ENCODE measurements around the gene ILK. TPM values are rescaled to one million over a fixed set of nuclear protein-coding genes. Genes with fewer than 3 reads are reported as not detected.

The ILK gene
- total and polyA plus RNA-seq, 2 donors (not counting 3 experiments of a cell fraction or from before 2014, with no cell fraction given): 221 to 296 TPM

DNA sequence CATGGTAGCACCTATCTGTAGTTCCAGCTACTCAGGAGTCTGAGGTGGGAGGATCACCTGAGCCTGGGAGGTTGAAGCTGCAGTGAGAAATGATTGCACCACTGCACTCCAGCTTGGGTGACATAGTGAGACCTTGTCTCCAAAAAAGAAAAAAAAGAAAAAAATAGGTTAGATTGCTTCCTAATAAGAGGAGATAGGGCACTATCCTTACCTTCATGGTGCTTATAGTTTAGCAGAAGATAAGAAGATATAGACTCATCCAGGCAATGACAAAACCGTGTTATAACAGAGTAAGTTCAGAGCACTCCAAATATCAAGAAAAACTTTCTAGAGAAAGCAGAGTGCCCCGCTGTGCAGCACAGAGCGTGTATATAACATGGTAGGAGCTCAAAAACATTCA, 42.3 kb upstream of the ILK start:
- no peaks in the 10 kb centered on the region for H3K79me2 ChIP-seq (ENCODE audit: control insufficient read depth, insufficient read depth, low read length)
- H3K4me3 ChIP-seq (replicated peaks in 1 of 3; ENCODE audit: insufficient read depth in 1 of 3, low read depth in 1 of 3, low read length in 3 of 3): no peak overlapping the region
- TF ChIP-seq MYC (IDR thresholded peaks at IDR 0.05; ENCODE audit: low read depth, low read length) (no peak), JUN (IDR thresholded peaks at IDR 0.05; ENCODE audit: borderline replicate concordance, insufficient read depth, insufficient read length, low read depth) (no peak), FOS (IDR thresholded peaks at IDR 0.05; ENCODE audit: borderline replicate concordance, insufficient read depth, low read length) (no peak), EZH2 (IDR thresholded peaks at IDR 0.05; ENCODE audit: borderline replicate concordance, low read depth, low read length, severe bottlenecking) (no peak), GATA2 (IDR thresholded peaks at IDR 0.05; ENCODE audit: insufficient read depth, insufficient read length, low read depth, low read length) (no peak), POLR2A (IDR thresholded peaks at IDR 0.05; ENCODE audit: low read depth, low read length) (no peak)
- TF ChIP-seq, protein P1, sequence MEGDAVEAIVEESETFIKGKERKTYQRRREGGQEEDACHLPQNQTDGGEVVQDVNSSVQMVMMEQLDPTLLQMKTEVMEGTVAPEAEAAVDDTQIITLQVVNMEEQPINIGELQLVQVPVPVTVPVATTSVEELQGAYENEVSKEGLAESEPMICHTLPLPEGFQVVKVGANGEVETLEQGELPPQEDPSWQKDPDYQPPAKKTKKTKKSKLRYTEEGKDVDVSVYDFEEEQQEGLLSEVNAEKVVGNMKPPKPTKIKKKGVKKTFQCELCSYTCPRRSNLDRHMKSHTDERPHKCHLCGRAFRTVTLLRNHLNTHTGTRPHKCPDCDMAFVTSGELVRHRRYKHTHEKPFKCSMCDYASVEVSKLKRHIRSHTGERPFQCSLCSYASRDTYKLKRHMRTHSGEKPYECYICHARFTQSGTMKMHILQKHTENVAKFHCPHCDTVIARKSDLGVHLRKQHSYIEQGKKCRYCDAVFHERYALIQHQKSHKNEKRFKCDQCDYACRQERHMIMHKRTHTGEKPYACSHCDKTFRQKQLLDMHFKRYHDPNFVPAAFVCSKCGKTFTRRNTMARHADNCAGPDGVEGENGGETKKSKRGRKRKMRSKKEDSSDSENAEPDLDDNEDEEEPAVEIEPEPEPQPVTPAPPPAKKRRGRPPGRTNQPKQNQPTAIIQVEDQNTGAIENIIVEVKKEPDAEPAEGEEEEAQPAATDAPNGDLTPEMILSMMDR (IDR thresholded peaks at IDR 0.05; ENCODE audit: extremely low read depth in 1 of 2, insufficient read depth in 1 of 2, low read depth in 1 of 2, low read length in 2 of 2): no peak
- TF ChIP-seq, protein P2, sequence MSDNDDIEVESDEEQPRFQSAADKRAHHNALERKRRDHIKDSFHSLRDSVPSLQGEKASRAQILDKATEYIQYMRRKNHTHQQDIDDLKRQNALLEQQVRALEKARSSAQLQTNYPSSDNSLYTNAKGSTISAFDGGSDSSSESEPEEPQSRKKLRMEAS (IDR thresholded peaks at IDR 0.05; ENCODE audit: insufficient read depth, insufficient read length): no peak
- H3K27me3 ChIP-seq (ENCODE audit: control insufficient read depth in 2 of 2, insufficient read depth in 2 of 2, low read length in 2 of 2): no peaks in the 10 kb centered on the region
- CTCF ChIA-PET: interaction anchor here (3.1 kb wide), 1 partner anchor 30 kb away, joined by 17 read pairs; no protein-coding TSS in a partner anchor
- H4K20me1 ChIP-seq (replicated peaks; ENCODE audit: control insufficient read depth, extremely low read depth, insufficient read depth, low read length): no peaks in the 10 kb centered on the region
- dilution Hi-C loops (cut with MboI; ENCODE audit: extremely low pct_ligation_motif_present, low sequenced_read_pairs): no loop called here
- no peak for FAIRE-seq
- no peaks in the 10 kb centered on the region for H3K9me3 ChIP-seq (replicated peaks; ENCODE audit: control insufficient read depth, insufficient read depth, low read length)
- no peak overlapping the region for H3K9ac ChIP-seq (replicated peaks; ENCODE audit: extremely low read depth, insufficient read depth, low read length)
- no peaks in the 10 kb centered on the region for H3K4me1 ChIP-seq (ENCODE audit: control insufficient read depth, extremely low read depth, insufficient read depth, low read length)
- no peak overlapping the region for H2AFZ ChIP-seq (ENCODE audit: low read depth, low read length)
- H3K27ac ChIP-seq (ENCODE audit: insufficient read depth, low read depth, low read length): no peak overlapping the region
- H3K36me3 ChIP-seq (ENCODE audit: control insufficient read depth in 2 of 2, extremely low read depth in 1 of 2, insufficient read depth in 2 of 2, low read length in 2 of 2): no peaks in the 10 kb centered on the region
- no peak for DNase-seq (ENCODE audit: low read depth, low spot score)
- POLR2A ChIA-PET: no interaction called here
- no peak overlapping the region for H3K4me2 ChIP-seq (ENCODE audit: insufficient read depth, low read length)
- no peaks in the 10 kb centered on the region for H3K9me1 ChIP-seq (replicated peaks; ENCODE audit: control insufficient read depth, extremely low read depth, insufficient read depth, low read length)
- BruUV-seq (replicated peaks): no TSS peak
- intact Hi-C loops (cut with micrococcal nuclease): no loop called here

Measured in endothelial cell of umbilical vein (primary cell).